ENCODE results near the gene AP1G1. TPM values are rescaled to one million over a fixed set of nuclear protein-coding genes. Genes with fewer than 3 reads are reported as not detected.

Gene AP1G1
- total and polyA plus RNA-seq, 2 donors: 24.1 to 26.7 TPM

- H3K27me3 ChIP-seq (ENCODE audit: control insufficient read depth in 2 of 2, insufficient read depth in 1 of 2, low read length in 1 of 2): no peaks in the 10 kb centered on the region
- 95% methylated on average over 2 of the region's 2 CpGs for WGBS
- no peak overlapping the region for H3K27ac ChIP-seq (ENCODE audit: low read depth in 1 of 2, low read length in 1 of 2)
- no peak for DNase-seq (ENCODE audit: low read depth in 6 of 9, low spot score in 9 of 9)
- no peaks in the 10 kb centered on the region for H3K9me3 ChIP-seq (ENCODE audit: control insufficient read depth in 2 of 2, insufficient read depth in 1 of 2, low read length in 1 of 2)
- no peaks in the 10 kb centered on the region for H3K4me1 ChIP-seq (ENCODE audit: control insufficient read depth in 2 of 2, insufficient read depth in 2 of 2, low read length in 2 of 2)
- peaks cover under 1 to 7% of the 10 kb centered on the region in 2 donors for H3K36me3 ChIP-seq (ENCODE audit: control insufficient read depth in 2 of 2, insufficient read depth in 2 of 2, low read length in 1 of 2)
- no peak overlapping the region for H3K4me3 ChIP-seq (ENCODE audit: low read length in 2 of 2)
Observed at GRCh38 chr16:71681360-71681759, 127.3 kb downstream of the AP1G1 start.

Other genes starting within 250 kb of the AP1G1 start
- gene TAT, start 231.7 kb downstream of the AP1G1 start, total RNA-seq: 0.09 TPM
- 0.62 TPM for gene TAT, start 231.7 kb downstream of the AP1G1 start, polyA plus RNA-seq
- 1.8 TPM for gene MARVELD3, start 182.7 kb downstream of the AP1G1 start, total RNA-seq
- 3.1 TPM for gene MARVELD3, start 182.7 kb downstream of the AP1G1 start, polyA plus RNA-seq
- gene PHLPP2, start 84.1 kb downstream of the AP1G1 start, total RNA-seq: 2.3 TPM
- gene PHLPP2, start 84.1 kb downstream of the AP1G1 start, polyA plus RNA-seq: 1.8 TPM
- gene ATXN1L, start 37.1 kb upstream of the AP1G1 start, total RNA-seq: 10.8 TPM
- 6.5 TPM for gene ATXN1L, start 37.1 kb upstream of the AP1G1 start, polyA plus RNA-seq
- gene ZNF821, start 75.3 kb upstream of the AP1G1 start, total RNA-seq: 9.4 TPM
- 7.8 TPM for gene ZNF821, start 75.3 kb upstream of the AP1G1 start, polyA plus RNA-seq
- gene IST1, start 86.7 kb upstream of the AP1G1 start, total RNA-seq: 134 TPM
- gene IST1, start 86.7 kb upstream of the AP1G1 start, polyA plus RNA-seq: 163 TPM
- gene PKD1L3, start 191.6 kb upstream of the AP1G1 start, total RNA-seq: 0.09 TPM
- 0.07 TPM for gene PKD1L3, start 191.6 kb upstream of the AP1G1 start, polyA plus RNA-seq
- gene DHODH, start 199.9 kb upstream of the AP1G1 start, total RNA-seq: 5.4 TPM
- gene DHODH, start 199.9 kb upstream of the AP1G1 start, polyA plus RNA-seq: 6.3 TPM
- gene HP, start 245.7 kb upstream of the AP1G1 start, total RNA-seq: 5.3 TPM
- gene HP, start 245.7 kb upstream of the AP1G1 start, polyA plus RNA-seq: 16.9 TPM

Data from thymus (tissue), 11 donors.